Activated CD4-positive, alpha-beta T cell treated with anti-CD3 and anti-CD28 coated beads for 1 hour (primary cell): Measurements from ENCODE around the gene FOXO4.
"Not testable (repeated sequence)": the region's sequence is repeated elsewhere in the genome, so short reads cannot be mapped to it uniquely, and the experiment has no call there.

Experiments
- DNase-seq: peaks from one replicate; pipeline ENCODE4 v3.0.0-alpha.2; 2020

The FOXO4 gene

GRCh38 chrX:71095555-71095980, at the start of gene FOXO4:
FOXO4 (plus strand) TSS chrX:71095851; CDS start chrX:71096529, 678 bp downstream.
- peak; percentile 80 for DNase-seq

GRCh38 chrX:71047891-71048290, 47.8 kb upstream of the FOXO4 start:
- DNase-seq = not testable (repeated sequence)

GRCh38 chrX:71052721-71053120, 42.9 kb upstream of the FOXO4 start:
- no peak for DNase-seq

GRCh38 chrX:71053217-71053621, 42.4 kb upstream of the FOXO4 start:
- DNase-seq = no peak

- DNase-seq = no peak
These were observed 38.8 kb upstream of the FOXO4 start for GRCh38 chrX:71056867-71057266.

GRCh38 chrX:71057848-71058530, 37.7 kb upstream of the FOXO4 start:
- no peak for DNase-seq

- DNase-seq = no peak
These were observed 35.5 kb upstream of the FOXO4 start for GRCh38 chrX:71060127-71060526.

GRCh38 chrX:71067089-71067488, 28.6 kb upstream of the FOXO4 start:
- DNase-seq = no peak

- no peak for DNase-seq
These were observed 28.0 kb upstream of the FOXO4 start for GRCh38 chrX:71067712-71068043.

- DNase-seq = peak; percentile 82
These were observed 27.4 kb upstream of the FOXO4 start, which contains the start of gene SNX12 for GRCh38 chrX:71068044-71068918. SNX12 (minus strand) TSS chrX:71068334; CDS start chrX:71068306, 28 bp downstream.

- DNase-seq = no peak
These were observed 25.1 kb upstream of the FOXO4 start for GRCh38 chrX:71070531-71070930.

- no peak for DNase-seq
These were observed 14.1 kb upstream of the FOXO4 start for GRCh38 chrX:71081330-71082123.

GRCh38 chrX:71082124-71082647, 13.5 kb upstream of the FOXO4 start:
- DNase-seq = no peak

- DNase-seq = no peak
These were observed 12.8 kb upstream of the FOXO4 start for GRCh38 chrX:71082822-71083221.

- DNase-seq = no peak
These were observed 9.8 kb upstream of the FOXO4 start for GRCh38 chrX:71085900-71086299.

- no peak for DNase-seq
These were observed 4.4 kb upstream of the FOXO4 start for GRCh38 chrX:71091263-71091662.

GRCh38 chrX:71095033-71095432, 618 bp upstream of the FOXO4 start:
- DNase-seq = no peak

- DNase-seq = peak; percentile 28
These were observed 519 bp downstream of the FOXO4 start for GRCh38 chrX:71095981-71096759.

- DNase-seq = no peak
These were observed 1.0 kb downstream of the FOXO4 start for GRCh38 chrX:71096760-71097032.

- DNase-seq = peak; percentile 65
These were observed 2.7 kb downstream of the FOXO4 start for GRCh38 chrX:71098302-71098701.

- no peak for DNase-seq
These were observed 3.4 kb downstream of the FOXO4 start for GRCh38 chrX:71098951-71099506.

GRCh38 chrX:71099736-71100135, 4.1 kb downstream of the FOXO4 start:
- DNase-seq = no peak
